GM10266 (cell line): ENCODE data around the gene DNAH5.

Source experiments
- DNase-seq: peaks from one replicate; pipeline ENCODE4 v3.0.0; 2012; ENCODE audit errors: extremely low spot score
- CTCF ChIP-seq: IDR thresholded peaks from 2 replicates; pipeline ENCODE4 v1.5.1; 2012; ENCODE audit warnings: mild to moderate bottlenecking, low read depth; ENCODE audit not compliant: control insufficient read depth, insufficient read depth; ENCODE audit errors: missing control alignments

The DNAH5 gene

GRCh38 chr5:13941468-13941867, 3.0 kb downstream of the DNAH5 start:
- TF ChIP-seq CTCF: no peak

GRCh38 chr5:13939638-13940037, 4.8 kb downstream of the DNAH5 start:
- TF ChIP-seq CTCF: no peak
- no peak for DNase-seq

More at GRCh38 chr5:13941468-13941867, 3.0 kb downstream of the DNAH5 start:
- DNase-seq: no peak

- TF ChIP-seq CTCF: no peak
- DNase-seq: no peak
These were observed 9.6 kb downstream of the DNAH5 start for GRCh38 chr5:13934921-13935320.

- DNase-seq: no peak
- no peak for TF ChIP-seq CTCF
These were observed 10.4 kb downstream of the DNAH5 start for GRCh38 chr5:13934125-13934524.

- no peak for DNase-seq
These were observed 11.9 kb downstream of the DNAH5 start for GRCh38 chr5:13932561-13932960.

GRCh38 chr5:13932011-13932410, 12.5 kb downstream of the DNAH5 start:
- DNase-seq: no peak
- TF ChIP-seq CTCF: no peak

More at GRCh38 chr5:13932561-13932960, 11.9 kb downstream of the DNAH5 start:
- no peak for TF ChIP-seq CTCF

GRCh38 chr5:13930541-13931171, 13.8 kb downstream of the DNAH5 start:
- no peak for DNase-seq
- no peak for TF ChIP-seq CTCF
